ENCODE results near the gene RIPPLY2.

The RIPPLY2 gene

GRCh38 chr6:83905648-83906047 is 52.5 kb downstream of the RIPPLY2 start:
- no peak for DNase-seq (ENCODE audit: low spot score)

Measured in iPS-NIHi11 (cell line).